GM18868 (cell line): ENCODE results near the gene GRIN2C.

Source experiments
- ATAC-seq: cut with Tn5 transposase; IDR thresholded peaks from one replicate; pipeline ENCODE4 v1.9.1; 2021; ENCODE audit warnings: mild to moderate bottlenecking, moderate library complexity; ENCODE audit not compliant: unreplicated experiment

The GRIN2C gene

GRCh38 chr17:74824961-74825627, 34.6 kb downstream of the GRIN2C start:
- ATAC-seq, result no peak

DNA sequence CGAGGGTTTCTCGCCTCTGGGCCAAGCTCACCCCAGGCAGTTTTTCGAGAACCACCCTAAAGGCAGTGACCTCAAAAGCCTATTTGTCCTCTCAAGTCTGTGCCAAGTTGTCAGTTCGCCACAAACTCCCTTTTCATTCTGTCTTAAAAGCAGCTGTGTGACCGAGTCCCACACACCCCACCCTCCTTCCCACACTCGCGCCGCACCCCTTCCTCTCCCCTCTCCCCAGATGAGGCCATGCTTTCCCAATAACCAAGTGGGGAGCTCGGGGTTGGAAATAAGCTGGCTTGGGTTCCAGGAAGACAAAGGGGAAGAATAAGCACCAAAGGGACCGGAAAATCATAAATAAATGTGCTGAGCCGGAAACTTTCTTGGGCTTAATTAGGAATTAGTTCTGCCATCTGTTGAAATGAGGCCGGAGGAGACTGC, 36.7 kb downstream of the GRIN2C start:
- ATAC-seq, result no peak

DNA sequence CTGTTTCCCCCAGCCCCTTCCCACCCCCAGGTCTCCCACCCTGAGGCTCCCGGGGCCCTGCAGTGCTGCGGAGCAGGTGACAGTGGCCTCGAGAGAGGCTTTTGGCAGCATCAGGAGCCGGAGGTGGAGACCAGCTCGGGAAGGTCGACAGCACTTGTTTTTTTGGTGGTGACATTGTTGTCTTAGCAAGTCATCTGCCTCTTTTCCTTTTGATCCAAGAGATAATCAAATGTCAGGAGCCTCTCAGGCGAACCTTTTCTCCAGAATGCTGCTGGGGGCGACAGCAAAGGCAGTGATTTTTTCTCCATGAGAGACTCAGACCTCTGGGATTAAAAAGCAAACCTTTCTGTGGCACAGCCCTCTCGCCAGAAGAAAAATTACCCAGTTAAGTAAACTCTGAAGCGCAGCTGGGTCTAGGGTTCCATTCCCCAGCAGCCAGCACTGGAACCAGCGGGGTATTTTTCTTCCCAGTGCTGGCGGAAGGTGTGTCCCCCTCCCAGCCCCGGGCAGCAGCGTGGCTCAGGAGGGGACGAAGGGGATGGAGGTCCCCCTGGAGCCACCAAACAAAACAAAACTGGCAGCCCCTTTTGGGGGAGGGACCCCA, 37.2 kb downstream of the GRIN2C start:
- no peak for ATAC-seq

DNA sequence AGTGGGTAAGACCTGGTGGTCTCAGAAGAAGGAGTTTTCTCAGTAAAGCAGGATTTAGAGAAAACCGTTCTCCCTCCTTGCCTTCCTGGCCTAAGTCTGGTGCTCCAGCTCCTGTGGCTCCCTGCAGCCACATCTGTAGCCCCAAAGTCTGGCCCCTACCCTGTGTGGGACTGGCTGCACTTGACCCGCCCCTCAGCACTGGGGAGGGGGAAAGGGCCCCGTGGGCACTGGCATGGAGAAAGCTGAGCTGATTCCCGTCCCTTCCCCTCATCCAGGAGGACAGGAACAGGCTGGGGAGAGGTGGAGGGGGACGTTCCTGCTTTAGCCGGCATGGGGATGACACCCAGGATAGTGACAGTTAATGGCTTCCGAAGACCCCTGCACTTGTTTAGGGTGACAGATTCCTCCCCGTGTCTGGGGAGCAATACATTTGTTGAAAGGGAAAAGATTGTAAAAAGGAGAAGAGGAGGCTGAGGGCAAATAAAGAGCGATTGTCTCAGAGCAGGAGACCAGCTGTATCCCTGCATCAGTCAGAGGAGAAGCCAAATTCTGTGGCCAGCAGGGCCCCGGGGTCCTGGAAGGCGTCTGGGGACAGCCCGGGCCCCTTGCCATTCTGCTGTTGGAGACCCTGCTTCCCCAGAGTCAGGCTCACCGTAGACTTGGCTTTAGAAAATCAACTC, 37.9 kb downstream of the GRIN2C start:
- ATAC-seq, result no peak

DNA sequence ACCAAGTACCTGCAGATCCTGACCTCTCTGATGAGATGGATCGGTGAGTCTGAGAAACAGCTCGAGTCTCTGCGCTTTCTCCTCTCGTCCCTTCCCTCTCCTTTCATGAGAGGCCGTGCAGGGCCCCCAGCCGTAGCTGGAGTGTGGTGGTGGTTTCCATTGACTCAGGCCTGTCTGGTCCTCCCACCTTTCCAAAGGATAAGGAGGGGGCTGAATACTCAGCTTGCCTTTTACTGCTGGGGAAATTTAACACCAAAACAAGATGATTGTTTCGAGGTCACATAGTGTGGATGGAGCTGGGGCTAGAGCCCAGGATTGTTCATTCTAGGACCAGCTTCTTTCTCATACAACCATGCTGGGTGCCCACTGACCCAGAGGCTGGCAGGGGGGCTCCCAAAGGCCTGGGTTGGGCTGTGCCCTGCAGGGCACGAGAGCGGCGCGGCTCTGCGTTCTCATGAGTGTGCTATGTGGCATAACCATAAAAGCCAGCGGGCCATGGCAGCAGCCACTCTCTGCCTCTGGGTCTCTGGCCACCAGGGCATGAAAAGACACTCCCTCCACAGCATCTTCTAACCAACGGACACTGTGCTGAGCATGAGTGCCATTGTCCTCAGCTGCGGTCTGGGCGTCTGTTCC, 39.8 kb downstream of the GRIN2C start:
- ATAC-seq, result no peak

GRCh38 chr17:74818291-74818938, 41.3 kb downstream of the GRIN2C start:
- no peak for ATAC-seq

GRCh38 chr17:74816905-74817620, 42.6 kb downstream of the GRIN2C start:
- ATAC-seq, result no peak

GRCh38 chr17:74815550-74816370, 43.9 kb downstream of the GRIN2C start:
- ATAC-seq, result no peak

GRCh38 chr17:74815067-74815466, 44.6 kb downstream of the GRIN2C start:
- ATAC-seq, result no peak

DNA sequence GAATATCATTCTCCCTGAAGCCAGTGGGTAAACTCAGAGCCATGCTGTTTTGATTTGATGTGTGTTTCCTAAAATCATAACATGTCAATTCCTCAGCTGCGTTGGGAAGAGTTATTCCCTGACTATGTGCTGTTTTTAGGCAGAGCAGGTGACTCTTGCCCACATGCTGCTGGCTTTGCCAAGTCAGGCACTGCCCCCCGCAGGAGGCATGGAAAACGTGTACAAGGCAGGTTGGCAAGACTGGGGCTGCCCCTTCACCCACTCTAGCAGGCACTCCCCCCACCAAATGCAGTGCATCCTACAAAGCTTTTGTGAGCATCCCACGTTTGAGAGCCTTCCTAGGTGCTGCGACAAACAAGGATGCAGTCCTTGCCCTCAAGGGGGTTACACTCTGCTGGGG, 45.2 kb downstream of the GRIN2C start:
- no peak for ATAC-seq

- no peak for ATAC-seq
Measured at GRCh38 chr17:74812109-74813009, 47.3 kb downstream of the GRIN2C start.

GRCh38 chr17:74810699-74811485, 48.8 kb downstream of the GRIN2C start:
- no peak for ATAC-seq

DNA sequence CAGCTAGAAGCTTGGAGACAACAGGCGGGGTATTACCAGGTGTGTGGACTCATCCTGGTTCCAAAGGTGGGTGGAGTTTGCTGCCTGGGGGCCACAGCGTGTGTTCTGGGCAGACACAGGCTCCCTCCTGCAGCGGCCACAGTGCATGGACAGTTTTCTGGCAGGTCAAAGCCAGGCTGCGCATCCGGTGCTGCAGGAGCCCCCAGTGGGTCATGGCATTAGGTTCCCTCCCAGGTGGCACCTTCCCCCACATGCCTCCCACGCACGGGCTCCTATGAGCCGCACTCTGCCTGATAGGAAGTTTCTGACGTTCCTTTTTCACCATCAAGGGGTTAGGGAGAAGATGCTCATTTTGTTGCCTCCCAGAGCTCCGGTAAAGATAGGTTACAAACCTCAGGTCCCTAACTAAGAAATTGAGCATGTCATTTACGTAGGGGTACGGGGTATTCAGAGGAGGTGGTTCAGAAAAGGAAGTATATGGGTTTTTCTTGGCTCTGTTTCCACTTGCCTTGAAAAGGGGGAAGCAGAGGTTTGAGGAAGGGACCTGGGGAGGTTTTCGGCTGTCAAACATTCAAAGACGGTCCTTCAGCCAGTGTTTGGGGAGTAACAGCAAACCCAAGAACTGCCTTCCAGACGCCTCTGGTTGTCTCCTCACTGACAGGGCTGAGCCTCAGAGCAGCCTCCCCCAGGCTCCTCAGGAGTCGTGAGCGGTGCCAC, 50.8 kb downstream of the GRIN2C start:
- ATAC-seq, result no peak

GRCh38 chr17:74807925-74808324, 51.8 kb downstream of the GRIN2C start:
- ATAC-seq, result no peak

DNA sequence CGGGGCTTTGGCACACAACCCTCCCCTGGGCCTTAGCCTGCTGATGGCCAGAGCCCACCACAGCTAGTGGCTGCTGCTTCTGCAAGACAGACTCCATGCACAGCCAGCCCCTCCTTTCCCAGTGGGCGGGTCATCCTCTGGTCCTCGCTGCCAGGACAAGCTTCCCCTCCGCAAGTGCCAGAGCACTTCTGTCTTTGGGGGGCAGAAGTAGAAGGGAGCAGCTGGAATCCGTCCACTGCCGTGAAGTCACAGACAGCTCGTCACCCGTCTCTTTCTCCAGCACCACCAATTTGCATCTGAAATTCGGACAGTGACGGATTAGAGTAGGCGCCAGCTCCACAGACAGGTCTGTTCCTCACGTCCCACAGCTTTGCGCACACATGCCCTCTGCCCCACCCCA, 52.2 kb downstream of the GRIN2C start:
- ATAC-seq, result no peak

GRCh38 chr17:74806334-74806733, 53.4 kb downstream of the GRIN2C start:
- ATAC-seq, result no peak

DNA sequence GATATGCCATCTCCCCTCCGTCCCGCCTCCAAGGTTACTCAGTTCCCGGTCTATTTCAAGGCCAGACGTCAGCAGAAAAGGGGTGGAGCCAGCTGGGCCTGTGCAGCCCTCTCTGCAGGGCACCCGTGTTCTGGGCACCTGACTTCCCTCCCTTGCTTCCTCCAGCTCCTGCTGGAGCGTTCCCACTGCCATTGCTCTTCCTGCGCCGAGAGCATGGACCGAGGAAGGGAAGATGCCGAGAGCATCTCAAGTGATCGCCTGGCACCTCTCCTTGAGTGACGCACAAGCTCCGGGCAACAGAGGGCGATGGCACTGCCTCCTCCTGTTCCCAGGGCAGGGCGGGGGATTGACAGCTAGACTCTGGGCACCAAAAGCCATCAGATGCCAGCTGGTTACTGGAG, 54.1 kb downstream of the GRIN2C start:
- ATAC-seq, result no peak
